Neural crest cell (in vitro differentiated cells): Measurements from ENCODE around the gene CYREN. TPM values are rescaled to one million over a fixed set of nuclear protein-coding genes. Genes with fewer than 3 reads are reported as not detected.
"Not testable (repeated sequence)": the region's sequence is repeated elsewhere in the genome, so short reads cannot be mapped to it uniquely, and the experiment has no call there.

ENCODE experiments used
- DNase-seq: peaks from one replicate; pipeline ENCODE4 v3.0.0; 2021; ENCODE audit warnings: low read depth, mixed read lengths, low spot score
- H3K27ac Mint-ChIP-seq: one replicate; pipeline ENCODE4 v1.8.0; 2021; ENCODE audit warnings: mild to moderate bottlenecking, mixed read lengths; ENCODE audit not compliant: unreplicated experiment
- H3K27me3 Mint-ChIP-seq: 2 replicates; pipeline ENCODE4 v1.8.0; 2021; ENCODE audit warnings: low read depth, mild to moderate bottlenecking, mixed read lengths
- H3K36me3 Mint-ChIP-seq: 2 replicates; pipeline ENCODE4 v1.8.0; 2021; ENCODE audit warnings: low read depth, mild to moderate bottlenecking, mixed read lengths
- H3K4me1 Mint-ChIP-seq: 2 replicates; pipeline ENCODE4 v1.8.0; 2021; ENCODE audit warnings: mixed read lengths
- H3K4me3 Mint-ChIP-seq: one replicate; pipeline ENCODE4 v1.8.0; 2021; ENCODE audit warnings: mild to moderate bottlenecking, mixed read lengths
- H3K9me3 Mint-ChIP-seq: 2 replicates; pipeline ENCODE4 v1.8.0; 2021; ENCODE audit warnings: mixed read lengths
- long read RNA-seq: library from polyadenylated mRNA; unstranded; transcript quantifications from one replicate; pipeline ENCODE4 v2.0.0, GENCODE V29; 2020
- total RNA-seq: library from RNA; stranded (reverse); gene quantifications from 2 replicates; pipeline ENCODE4 v1.2.1, GENCODE V29; 2021
- TF ChIP-seq, protein P1 (sequence below): fragments of 200-600 bp; sonication (generic); conservative IDR thresholded peaks from 2 replicates; pipeline ENCODE4 v1.5.0; 2021; ENCODE audit warnings: antibody characterized with exemption, mild to moderate bottlenecking

The CYREN gene, protein sequence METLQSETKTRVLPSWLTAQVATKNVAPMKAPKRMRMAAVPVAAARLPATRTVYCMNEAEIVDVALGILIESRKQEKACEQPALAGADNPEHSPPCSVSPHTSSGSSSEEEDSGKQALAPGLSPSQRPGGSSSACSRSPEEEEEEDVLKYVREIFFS
- 70.4 and 75.5 TPM in 2 replicates for total RNA-seq
- long read RNA-seq, transcript CYREN-209 (4 exons, 596 nt) = minor isoform, 7 of 102 reads
- long read RNA-seq, transcript CYREN-202 (4 exons, 1,738 nt) = major isoform, 27 of 102 reads
- long read RNA-seq, transcript CYREN-201 (4 exons, 1,482 nt) = minor isoform, 6 of 102 reads
- long read RNA-seq, partial matches to known transcripts = 1 of 102 reads
- long read RNA-seq, other reads (novel, unspliced or antisense) = 60 of 102 reads

DNA sequence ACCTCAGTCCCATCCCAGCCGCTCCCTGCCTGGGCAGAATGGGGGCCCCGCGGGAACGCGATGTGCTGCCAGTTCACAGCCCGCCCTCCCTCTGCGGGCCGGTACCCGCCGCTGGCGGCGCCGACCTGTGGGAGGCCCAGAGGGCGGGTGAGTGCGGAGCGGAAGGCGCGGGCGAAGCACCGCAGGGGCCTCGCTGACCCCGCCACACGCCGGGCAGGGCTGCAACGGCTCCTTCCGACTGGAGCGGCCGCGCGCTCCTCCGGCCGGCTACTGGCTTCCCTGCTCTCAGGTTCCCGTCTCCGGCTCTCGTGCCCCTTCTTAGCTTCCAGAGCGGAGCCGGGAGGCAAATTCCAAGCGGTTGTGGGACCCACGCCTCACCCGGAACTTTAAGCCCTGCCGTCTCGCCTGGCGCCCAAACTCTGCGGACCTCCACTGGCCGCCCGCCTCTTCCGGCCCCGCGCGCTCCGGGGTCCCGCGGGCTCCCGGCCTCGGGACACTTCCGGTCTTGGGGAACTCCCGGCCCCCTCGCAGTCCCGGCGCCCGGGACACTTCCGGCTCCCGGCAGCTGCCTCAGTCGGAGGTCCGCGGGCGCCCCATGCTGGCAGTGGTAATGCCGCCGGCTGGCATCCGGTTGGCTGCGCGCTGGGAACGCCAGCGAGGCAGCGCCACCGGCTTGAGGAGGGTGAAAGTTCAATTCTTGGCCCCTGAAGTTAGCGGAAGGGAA lies at the start of gene CYREN:
TSS of gene CYREN (minus strand) at position 434 of the 724 bp plus-strand sequence. CDS start 1,785 bp downstream, outside the sequence.
- H3K4me1 Mint-ChIP-seq = peaks cover 38% of the 10 kb centered on the region
- no peaks in the 10 kb centered on the region for H3K9me3 Mint-ChIP-seq
- TF ChIP-seq, protein P1, sequence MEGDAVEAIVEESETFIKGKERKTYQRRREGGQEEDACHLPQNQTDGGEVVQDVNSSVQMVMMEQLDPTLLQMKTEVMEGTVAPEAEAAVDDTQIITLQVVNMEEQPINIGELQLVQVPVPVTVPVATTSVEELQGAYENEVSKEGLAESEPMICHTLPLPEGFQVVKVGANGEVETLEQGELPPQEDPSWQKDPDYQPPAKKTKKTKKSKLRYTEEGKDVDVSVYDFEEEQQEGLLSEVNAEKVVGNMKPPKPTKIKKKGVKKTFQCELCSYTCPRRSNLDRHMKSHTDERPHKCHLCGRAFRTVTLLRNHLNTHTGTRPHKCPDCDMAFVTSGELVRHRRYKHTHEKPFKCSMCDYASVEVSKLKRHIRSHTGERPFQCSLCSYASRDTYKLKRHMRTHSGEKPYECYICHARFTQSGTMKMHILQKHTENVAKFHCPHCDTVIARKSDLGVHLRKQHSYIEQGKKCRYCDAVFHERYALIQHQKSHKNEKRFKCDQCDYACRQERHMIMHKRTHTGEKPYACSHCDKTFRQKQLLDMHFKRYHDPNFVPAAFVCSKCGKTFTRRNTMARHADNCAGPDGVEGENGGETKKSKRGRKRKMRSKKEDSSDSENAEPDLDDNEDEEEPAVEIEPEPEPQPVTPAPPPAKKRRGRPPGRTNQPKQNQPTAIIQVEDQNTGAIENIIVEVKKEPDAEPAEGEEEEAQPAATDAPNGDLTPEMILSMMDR = peak; percentile 68
- peaks cover 16% of the 10 kb centered on the region for H3K36me3 Mint-ChIP-seq
- DNase-seq = peak; percentile 83
- peak within 1 kb of the TSS; percentile 92 for H3K4me3 Mint-ChIP-seq
- no peaks in the 10 kb centered on the region for H3K27me3 Mint-ChIP-seq
- H3K27ac Mint-ChIP-seq = peak within 1 kb of the TSS; percentile 95

DNA sequence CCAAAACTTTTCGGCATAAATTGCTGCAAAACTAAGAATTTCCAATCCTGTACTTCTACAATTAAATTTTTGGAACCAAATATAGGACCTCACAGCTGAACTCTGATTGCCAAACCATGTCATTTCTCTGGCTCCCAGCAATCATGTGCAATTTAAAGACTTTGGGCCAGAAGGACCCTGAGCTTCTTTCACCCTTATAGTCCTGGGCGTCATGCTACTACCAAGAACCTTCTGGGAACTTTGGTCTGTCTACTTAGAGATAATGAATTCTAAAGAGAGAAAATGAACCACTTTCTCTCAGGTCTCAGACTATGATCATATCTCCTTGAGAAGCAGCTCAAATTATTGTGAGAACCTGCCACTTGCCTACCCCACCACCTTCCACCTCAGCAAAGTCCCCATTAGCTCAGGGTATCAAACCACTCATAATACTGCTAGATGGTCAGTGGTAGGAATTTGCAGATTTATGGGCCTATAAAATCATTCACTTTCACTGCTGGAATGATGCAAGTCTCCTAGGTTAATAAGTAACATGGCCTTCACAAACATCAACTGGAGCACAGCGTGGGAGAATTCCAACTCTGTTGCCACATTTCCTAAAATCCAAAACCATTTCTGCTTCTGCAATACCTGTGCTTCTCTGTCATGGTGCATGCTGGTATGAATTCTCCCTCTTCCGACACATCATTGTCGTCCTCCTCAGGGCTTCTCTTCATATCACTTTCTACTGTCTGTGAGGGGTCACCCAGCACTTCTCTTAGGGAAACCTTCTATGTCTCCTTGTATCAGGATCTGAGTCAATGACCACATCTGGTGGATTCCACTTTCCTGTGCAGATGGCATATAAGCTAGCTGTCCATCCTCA lies 47.4 kb upstream of the CYREN start:
- Mint-ChIP-seq H3K4me3 (no peak overlapping the region), H3K27ac (no peak overlapping the region), H3K27me3 (no peaks in the 10 kb centered on the region), H3K9me3 (peaks cover 6% of the 10 kb centered on the region), H3K4me1 (no peaks in the 10 kb centered on the region), H3K36me3 (no peaks in the 10 kb centered on the region)
- TF ChIP-seq, protein P1 = no peak
- no peak for DNase-seq

GRCh38 chr7:135215698-135216097 lies 45.2 kb upstream of the CYREN start:
- H3K9me3 Mint-ChIP-seq = peaks cover 6% of the 10 kb centered on the region
- no peaks in the 10 kb centered on the region for H3K27me3 Mint-ChIP-seq
- no peak for DNase-seq
- TF ChIP-seq, protein P1 = no peak
- H3K4me1 Mint-ChIP-seq = peaks cover 7% of the 10 kb centered on the region
- no peak overlapping the region for H3K27ac Mint-ChIP-seq
- no peaks in the 10 kb centered on the region for H3K36me3 Mint-ChIP-seq
- H3K4me3 Mint-ChIP-seq = no peak overlapping the region

DNA sequence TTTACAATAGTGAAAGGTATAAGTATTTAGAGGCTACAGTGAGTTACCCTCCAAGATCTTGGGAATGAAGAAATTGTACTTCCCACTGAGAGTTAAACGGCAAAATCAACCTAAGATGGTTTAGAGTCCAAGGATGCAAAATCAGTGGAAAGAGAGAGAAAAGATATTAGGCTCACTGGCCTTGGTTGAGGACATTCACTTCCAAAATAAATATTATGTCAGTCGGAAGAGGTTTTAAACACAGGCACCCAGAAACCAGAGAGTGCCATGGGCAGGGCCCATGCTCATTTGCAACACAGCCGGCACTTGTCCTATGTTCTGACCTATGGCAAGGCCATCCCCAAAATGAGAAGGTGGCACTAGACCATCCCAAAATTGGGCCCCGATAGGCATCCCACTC lies 44.7 kb upstream of the CYREN start:
- no peaks in the 10 kb centered on the region for H3K36me3 Mint-ChIP-seq

DNA sequence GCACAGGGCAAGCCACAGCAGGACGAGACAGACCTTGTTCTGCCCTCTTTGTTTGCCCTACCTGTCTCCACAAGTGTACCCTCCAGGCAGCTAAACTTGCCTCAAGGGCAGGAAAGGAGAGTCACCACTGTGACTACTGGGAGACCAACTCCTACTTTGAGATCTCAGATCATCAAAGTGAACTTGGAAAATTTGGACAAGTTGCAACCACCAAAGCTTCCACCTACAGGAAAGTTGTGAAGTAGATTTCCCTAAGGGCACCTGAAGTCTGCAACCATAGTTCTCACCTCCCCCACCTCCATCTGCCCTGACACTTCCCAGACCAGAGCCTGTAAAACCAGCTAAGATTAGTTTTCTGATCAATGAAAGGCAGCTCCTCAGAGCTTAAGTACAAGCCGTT lies 43.3 kb upstream of the CYREN start:
- Mint-ChIP-seq H3K36me3 (no peaks in the 10 kb centered on the region), H3K9me3 (no peaks in the 10 kb centered on the region), H3K27ac (no peak overlapping the region), H3K4me1 (peaks cover 10% of the 10 kb centered on the region), H3K4me3 (peak overlapping the region; percentile 72), H3K27me3 (no peaks in the 10 kb centered on the region)
- DNase-seq = no peak
- TF ChIP-seq, protein P1 = no peak

More for the DNA sequence above, 44.7 kb upstream of the CYREN start:
- Mint-ChIP-seq H3K4me1 (peaks cover 10% of the 10 kb centered on the region), H3K9me3 (peaks cover 2% of the 10 kb centered on the region), H3K27me3 (no peaks in the 10 kb centered on the region), H3K27ac (no peak overlapping the region), H3K4me3 (no peak overlapping the region)
- TF ChIP-seq, protein P1 = no peak
- DNase-seq = no peak

- H3K36me3 Mint-ChIP-seq, DNase-seq, H3K27me3 Mint-ChIP-seq, H3K9me3 Mint-ChIP-seq: not testable (repeated sequence)
- peak overlapping the region; percentile 97 for H3K4me3 Mint-ChIP-seq
- H3K4me1 Mint-ChIP-seq = peaks cover 17% of the 10 kb centered on the region
- H3K27ac Mint-ChIP-seq = peak overlapping the region; percentile 99
Measured at GRCh38 chr7:135211946-135212685, 41.6 kb upstream of the CYREN start.
